Measurements from ENCODE around the gene SBNO1. TPM values are rescaled to one million over a fixed set of nuclear protein-coding genes. Genes with fewer than 3 reads are reported as not detected.
A peak's percentile ranks its signal among the peaks of the same experiment; 100 is the strongest.

Gene SBNO1
- total RNA-seq, 1 donor from 2014 or later: 50.4 TPM

DNA sequence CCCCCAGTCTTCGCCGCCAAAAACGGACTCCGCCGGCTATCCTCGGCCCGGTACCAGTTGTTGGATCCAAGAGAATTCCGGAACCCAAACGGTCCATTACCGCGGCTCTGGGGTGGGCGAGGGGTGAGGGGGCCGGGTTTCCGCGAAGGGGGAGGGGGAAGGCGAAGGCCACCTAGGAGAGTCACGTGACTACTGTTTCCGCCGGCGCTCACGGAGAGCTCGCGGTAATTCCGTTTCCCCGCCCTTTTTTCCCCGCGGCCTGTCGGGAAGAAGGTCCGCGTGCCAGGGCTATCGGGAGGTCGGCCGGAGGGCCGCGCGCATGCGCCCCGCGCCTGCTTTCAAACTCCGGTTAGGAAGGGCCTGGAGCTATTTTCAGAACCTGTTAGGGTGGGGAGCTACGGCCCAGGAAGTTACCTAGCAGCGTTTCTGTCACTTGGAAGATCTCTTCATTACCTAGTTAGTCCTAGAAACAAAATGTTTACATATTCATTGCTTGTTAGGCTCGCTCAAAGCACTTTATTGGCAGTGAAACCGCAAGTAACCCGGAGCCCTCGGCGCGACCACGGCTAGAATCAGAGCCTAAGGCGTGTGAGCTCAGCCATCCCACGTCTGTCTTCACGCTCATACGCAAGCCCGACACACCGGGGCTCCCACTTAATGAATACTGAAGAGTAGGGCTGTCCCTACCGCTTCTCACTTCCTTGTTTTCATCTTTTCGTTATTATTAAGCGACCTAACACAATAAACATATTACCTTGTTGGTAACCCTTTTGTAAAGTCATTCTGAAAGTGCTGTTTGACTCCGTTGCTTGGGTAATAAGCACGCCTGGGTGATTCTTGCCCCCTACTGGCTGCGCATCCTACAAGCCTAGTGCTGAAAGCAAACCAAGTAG is 624 bp upstream of the SBNO1 start:
- H4K20me1 ChIP-seq (ENCODE audit: insufficient read depth, low read length): peaks cover 32% of the 10 kb centered on the region
- peak overlapping the region; percentile 94 for H3K27ac ChIP-seq (ENCODE audit: low read depth, low read length)
- no peaks in the 10 kb centered on the region for H3K27me3 Mint-ChIP-seq (ENCODE audit: low read depth, unreplicated experiment)
- peak overlapping the region; percentile 89 for H3K9ac ChIP-seq (ENCODE audit: low read length)
- peak overlapping the region; percentile 78 for H2AFZ ChIP-seq (ENCODE audit: low read depth, low read length)
- H3K36me3 ChIP-seq (ENCODE audit: insufficient read depth, low read length): no peaks in the 10 kb centered on the region
- H3K36me3 Mint-ChIP-seq (ENCODE audit: low read depth, unreplicated experiment): peaks cover 3% of the 10 kb centered on the region
- no peaks in the 10 kb centered on the region for H3K4me1 Mint-ChIP-seq (ENCODE audit: low read depth, unreplicated experiment)
- peak overlapping the region; percentile 99 for H3K4me2 ChIP-seq (ENCODE audit: low read length)
- H3K9me3 Mint-ChIP-seq (ENCODE audit: unreplicated experiment): no peaks in the 10 kb centered on the region
- H3K9me3 ChIP-seq (ENCODE audit: insufficient read depth, low read depth, low read length): no peaks in the 10 kb centered on the region
- peaks cover 42% of the 10 kb centered on the region for H3K79me2 ChIP-seq (ENCODE audit: insufficient read depth, low read length)
- H3K4me3 Mint-ChIP-seq (ENCODE audit: unreplicated experiment): peak overlapping the region; percentile 87
- FAIRE-seq (peak; percentile 23), DNase-seq (ENCODE audit: low read depth) (peak; percentile 94)
- peak overlapping the region; percentile 69 for H3K4me3 ChIP-seq (ENCODE audit: insufficient read depth, low read depth, low read length)
- no peaks in the 10 kb centered on the region for H3K27me3 ChIP-seq (ENCODE audit: insufficient read depth, low read length)
- no peak for TF ChIP-seq EZH2 (IDR thresholded peaks at IDR 0.05; ENCODE audit: insufficient read depth, low read length)
- TF ChIP-seq, protein P1, sequence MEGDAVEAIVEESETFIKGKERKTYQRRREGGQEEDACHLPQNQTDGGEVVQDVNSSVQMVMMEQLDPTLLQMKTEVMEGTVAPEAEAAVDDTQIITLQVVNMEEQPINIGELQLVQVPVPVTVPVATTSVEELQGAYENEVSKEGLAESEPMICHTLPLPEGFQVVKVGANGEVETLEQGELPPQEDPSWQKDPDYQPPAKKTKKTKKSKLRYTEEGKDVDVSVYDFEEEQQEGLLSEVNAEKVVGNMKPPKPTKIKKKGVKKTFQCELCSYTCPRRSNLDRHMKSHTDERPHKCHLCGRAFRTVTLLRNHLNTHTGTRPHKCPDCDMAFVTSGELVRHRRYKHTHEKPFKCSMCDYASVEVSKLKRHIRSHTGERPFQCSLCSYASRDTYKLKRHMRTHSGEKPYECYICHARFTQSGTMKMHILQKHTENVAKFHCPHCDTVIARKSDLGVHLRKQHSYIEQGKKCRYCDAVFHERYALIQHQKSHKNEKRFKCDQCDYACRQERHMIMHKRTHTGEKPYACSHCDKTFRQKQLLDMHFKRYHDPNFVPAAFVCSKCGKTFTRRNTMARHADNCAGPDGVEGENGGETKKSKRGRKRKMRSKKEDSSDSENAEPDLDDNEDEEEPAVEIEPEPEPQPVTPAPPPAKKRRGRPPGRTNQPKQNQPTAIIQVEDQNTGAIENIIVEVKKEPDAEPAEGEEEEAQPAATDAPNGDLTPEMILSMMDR (IDR thresholded peaks at IDR 0.05; ENCODE audit: insufficient read depth, low read depth, low read length): peak; percentile 89
- H3K4me1 ChIP-seq (ENCODE audit: insufficient read depth, low read length): peaks cover 10% of the 10 kb centered on the region
- peak overlapping the region; percentile 95 for H3K27ac Mint-ChIP-seq (ENCODE audit: unreplicated experiment)

DNA sequence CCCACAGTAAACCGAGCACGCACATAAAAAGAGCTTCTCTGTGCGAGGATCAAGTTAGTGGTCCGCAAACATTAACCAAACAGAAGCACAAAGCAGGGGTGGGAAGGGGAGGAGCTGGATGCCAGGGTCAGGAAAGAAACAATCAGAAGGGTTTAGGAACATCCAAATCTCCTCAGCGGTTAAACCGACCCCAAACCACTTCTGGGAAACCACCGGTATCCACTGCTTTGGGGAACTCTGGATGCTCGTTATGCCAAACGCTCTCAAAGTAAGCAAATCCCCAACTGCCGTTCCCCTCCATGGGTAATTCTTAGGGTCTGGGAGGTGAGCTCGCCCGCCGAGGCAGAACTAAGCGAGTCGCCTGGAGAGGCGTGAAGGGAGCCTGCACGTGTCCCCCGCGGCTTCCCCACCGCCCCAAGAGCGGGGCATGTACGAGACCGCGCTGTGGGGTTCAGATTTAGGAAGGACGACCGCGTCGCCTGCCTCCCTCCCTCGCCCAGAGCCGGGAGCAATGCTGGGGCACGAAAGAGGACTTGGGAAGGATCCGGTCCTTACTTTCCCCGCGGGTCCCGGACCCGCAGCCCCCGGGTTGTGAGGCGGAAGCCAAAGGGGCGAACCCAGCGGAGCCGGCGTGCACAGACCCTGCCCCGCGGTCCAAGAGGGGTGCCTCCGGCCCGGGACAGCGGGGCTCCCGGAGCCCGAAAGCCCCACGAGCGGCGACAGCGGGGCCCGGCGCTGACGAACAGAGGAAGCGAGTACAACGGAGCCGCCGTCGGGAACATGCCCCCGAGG is 711 bp downstream of the SBNO1 start:
- peaks cover 3% of the 10 kb centered on the region for H3K36me3 Mint-ChIP-seq (ENCODE audit: low read depth, unreplicated experiment)
- Histone ChIP-seq H3K4me1 (ENCODE audit: insufficient read depth, low read length) (peaks cover 10% of the 10 kb centered on the region), H2AFZ (ENCODE audit: low read depth, low read length) (peak overlapping the region; percentile 63), H3K36me3 (ENCODE audit: insufficient read depth, low read length) (no peaks in the 10 kb centered on the region), H4K20me1 (ENCODE audit: insufficient read depth, low read length) (peaks cover 45% of the 10 kb centered on the region), H3K9ac (ENCODE audit: low read length) (peak overlapping the region; percentile 89), H3K4me3 (ENCODE audit: insufficient read depth, low read depth, low read length) (peak overlapping the region; percentile 86), H3K27me3 (ENCODE audit: insufficient read depth, low read length) (no peaks in the 10 kb centered on the region), H3K9me3 (ENCODE audit: insufficient read depth, low read depth, low read length) (no peaks in the 10 kb centered on the region), H3K27ac (ENCODE audit: low read depth, low read length) (peak overlapping the region; percentile 83), H3K4me2 (ENCODE audit: low read length) (peak overlapping the region; percentile 99), H3K79me2 (ENCODE audit: insufficient read depth, low read length) (peaks cover 56% of the 10 kb centered on the region)
- no peaks in the 10 kb centered on the region for H3K27me3 Mint-ChIP-seq (ENCODE audit: low read depth, unreplicated experiment)
- no peaks in the 10 kb centered on the region for H3K9me3 Mint-ChIP-seq (ENCODE audit: unreplicated experiment)
- FAIRE-seq: no peak
- peak overlapping the region; percentile 91 for H3K4me3 Mint-ChIP-seq (ENCODE audit: unreplicated experiment)
- H3K27ac Mint-ChIP-seq (ENCODE audit: unreplicated experiment): peak overlapping the region; percentile 77
- no peak for TF ChIP-seq EZH2 (IDR thresholded peaks at IDR 0.05; ENCODE audit: insufficient read depth, low read length)
- TF ChIP-seq, protein P1 (IDR thresholded peaks at IDR 0.05; ENCODE audit: insufficient read depth, low read depth, low read length): no peak
- H3K4me1 Mint-ChIP-seq (ENCODE audit: low read depth, unreplicated experiment): no peaks in the 10 kb centered on the region
- DNase-seq (ENCODE audit: low read depth): peak; percentile 12

All from astrocyte (in vitro differentiated cells and primary cell).